ENCODE results near the gene TTPAL.
"Not testable (repeated sequence)": the region's sequence is repeated elsewhere in the genome, so short reads cannot be mapped to it uniquely, and the experiment has no call there.

TTPAL gene

GRCh38 chr20:44468044-44468782, 7.5 kb upstream of the TTPAL start:
- no peak for DNase-seq (ENCODE audit: low spot score)

DNA sequence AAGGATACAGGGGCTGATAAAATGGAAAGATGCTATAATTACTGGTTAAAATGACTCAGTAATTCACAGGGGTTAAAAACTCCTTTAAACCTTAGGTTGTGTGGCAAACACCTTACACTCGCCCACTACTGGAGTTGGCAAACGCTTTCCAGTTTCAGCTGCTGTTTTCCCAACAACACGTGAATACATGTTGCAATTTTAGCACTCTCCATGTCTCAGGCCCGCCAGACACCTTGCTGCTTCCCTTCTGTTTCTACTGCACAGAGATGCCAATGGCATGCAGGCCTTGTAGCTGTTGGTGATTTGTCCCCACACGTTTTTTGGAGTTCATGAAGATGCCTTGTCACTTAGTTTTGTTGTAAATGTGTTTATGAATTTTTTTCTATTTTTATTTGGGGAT, 5.3 kb upstream of the TTPAL start:
- no peak for DNase-seq (ENCODE audit: low spot score)

GRCh38 chr20:44471481-44471882, 4.2 kb upstream of the TTPAL start:
- DNase-seq (ENCODE audit: low spot score) = no peak

DNA sequence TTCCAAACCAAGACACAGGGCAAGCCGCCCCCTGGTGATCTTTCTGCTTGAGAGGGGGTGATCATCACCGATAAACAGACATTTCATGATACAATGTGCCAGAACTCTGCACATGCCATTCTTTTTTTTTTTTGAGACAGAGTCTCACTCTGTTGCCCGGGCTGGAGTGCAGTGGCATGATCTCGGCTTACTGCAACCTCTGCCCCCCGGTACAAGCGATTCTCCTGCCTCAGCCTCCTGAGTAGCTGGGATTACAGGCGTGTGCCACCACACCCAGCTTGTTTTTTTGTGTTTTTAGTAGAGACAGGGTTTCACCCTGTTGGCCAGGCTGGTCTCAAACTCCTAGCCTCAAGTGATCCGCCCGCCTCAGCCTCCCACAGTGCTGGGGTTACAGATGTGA, 3.4 kb upstream of the TTPAL start:
- not testable (repeated sequence) for DNase-seq (ENCODE audit: low spot score)

- no peak for DNase-seq (ENCODE audit: low spot score)
Measured at GRCh38 chr20:44475372-44475693, 341 bp upstream of the TTPAL start.

GRCh38 chr20:44477151-44477550, 1.5 kb downstream of the TTPAL start:
- no peak for DNase-seq (ENCODE audit: low spot score)

DNA sequence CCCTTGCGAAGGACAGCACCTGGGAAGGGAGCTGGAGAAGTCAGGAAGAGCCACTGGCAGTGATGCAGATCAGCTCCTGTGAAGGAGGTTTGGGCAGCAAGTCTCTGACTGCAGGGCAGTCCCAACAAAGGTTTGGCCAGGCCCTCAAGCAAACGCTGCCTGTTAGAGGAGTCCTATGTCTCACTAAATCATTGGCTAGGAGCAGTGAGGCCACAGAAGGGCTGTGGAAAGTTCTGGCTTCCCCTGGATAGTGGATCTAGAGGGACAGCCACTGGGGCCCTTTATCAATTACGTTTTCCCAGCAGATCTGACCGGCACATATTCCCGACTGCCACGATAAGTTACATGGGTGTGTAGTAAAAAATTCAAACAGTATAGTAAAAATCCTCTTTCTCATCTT, 2.5 kb downstream of the TTPAL start:
- DNase-seq (ENCODE audit: low spot score) = no peak

DNA sequence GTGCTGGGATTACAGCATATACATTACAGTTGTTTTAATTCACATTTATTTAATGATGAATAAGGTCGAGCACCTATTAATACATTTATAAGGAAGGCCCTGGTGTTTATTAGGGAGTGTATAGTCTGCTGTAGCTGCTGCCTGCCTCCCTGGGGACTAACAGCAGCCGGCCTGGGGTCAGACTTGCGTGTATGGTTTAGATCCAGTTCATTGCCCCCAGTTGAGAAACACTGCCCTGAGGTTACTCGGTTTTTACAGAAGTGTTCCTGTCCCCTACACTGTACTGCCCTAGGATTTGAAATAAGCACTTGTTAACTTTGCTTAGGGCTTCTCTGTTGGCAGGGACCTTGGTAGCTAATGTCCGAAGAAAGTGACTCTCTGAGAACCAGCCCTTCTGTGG, 4.0 kb downstream of the TTPAL start:
- DNase-seq (ENCODE audit: low spot score) = no peak

GRCh38 chr20:44480097-44480496, 4.4 kb downstream of the TTPAL start:
- no peak for DNase-seq (ENCODE audit: low spot score)

DNA sequence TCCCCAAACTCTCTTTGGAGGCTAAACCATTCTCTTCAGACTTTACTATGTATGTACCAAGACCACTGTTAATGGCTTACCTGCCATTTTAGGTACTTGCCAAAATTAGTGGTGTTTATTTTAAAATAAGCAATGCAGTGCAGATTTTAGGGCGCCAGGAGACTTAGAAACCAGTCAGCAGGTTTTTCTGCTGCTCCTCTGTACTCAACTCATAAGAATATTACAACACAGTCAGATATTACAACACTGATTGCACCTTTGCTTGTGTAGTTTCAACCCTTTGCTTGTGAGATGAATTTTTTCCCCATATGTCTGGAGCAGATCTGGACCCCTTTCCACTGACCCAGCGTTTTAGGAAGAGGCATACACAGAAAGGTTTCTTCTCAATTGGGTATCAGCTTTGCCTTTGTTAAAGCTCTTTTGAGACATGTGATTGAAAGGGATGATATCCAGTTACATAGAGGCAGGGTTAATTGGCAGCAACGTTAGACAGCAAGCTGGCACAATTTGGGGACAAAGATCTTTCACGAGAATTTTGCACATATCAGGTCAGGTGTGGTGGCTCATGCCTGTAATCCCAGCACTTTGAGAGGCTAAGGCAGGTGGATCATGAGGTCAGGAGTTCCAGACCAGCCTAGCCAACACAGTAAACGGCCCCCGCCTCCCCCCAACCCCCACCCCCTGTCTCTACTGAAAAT, 6.2 kb downstream of the TTPAL start:
- DNase-seq (ENCODE audit: low spot score) = no peak

DNA sequence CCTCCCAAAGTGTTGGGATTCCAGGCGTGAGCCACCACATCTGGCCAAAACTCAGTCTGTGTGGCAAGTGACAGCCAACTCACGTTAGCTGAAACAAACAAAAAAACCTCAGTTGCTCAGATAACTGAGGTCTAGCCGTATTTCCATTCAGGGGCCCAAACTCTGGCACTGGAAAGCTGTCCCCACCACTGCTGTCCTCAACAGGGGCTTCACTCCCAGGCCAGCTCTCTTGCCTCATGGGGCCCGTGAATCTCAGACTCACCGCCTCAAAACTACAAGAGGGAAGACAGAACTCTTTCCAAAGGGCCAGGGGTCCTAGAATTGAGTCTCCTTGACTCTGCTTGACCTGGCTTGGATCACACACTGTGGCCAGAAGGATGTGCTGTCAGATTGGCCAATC, 7.4 kb downstream of the TTPAL start:
- DNase-seq (ENCODE audit: low spot score) = no peak

DNA sequence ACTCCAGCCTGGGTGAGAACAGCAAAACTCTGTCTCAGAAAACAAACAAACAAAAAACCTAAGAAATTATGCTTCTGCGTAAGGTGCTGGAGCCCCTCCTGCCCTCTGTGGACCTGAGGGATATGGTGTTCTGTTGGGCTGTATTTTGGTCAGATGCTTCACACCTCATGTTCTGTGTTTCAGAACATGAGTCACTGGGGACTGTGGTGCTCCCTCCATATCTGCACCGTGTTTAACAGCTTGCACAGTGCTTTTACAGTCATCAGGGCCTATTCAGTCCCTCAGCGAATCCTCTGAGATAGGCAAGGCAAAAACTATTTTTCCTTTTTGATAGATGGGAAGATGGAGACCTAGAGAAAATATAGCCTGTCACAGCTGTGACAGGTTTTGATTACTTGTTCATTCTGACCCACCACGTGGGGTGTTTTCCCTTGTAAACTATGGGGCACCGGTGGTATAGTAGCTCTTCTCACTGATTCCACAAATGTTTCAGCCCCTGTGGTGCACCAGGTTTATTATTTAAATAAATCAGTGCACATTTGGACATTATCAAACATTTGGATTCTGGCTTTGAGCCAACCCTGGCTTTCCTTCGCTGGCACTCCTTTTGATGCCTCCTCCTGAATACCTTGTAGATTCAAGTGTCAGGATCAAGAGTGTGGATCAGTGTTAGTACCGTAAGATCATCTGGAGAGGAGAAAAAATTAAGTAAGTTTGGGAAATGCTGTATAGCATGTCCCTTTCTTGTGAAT, 9.6 kb downstream of the TTPAL start:
- no peak for DNase-seq (ENCODE audit: low spot score)

DNA sequence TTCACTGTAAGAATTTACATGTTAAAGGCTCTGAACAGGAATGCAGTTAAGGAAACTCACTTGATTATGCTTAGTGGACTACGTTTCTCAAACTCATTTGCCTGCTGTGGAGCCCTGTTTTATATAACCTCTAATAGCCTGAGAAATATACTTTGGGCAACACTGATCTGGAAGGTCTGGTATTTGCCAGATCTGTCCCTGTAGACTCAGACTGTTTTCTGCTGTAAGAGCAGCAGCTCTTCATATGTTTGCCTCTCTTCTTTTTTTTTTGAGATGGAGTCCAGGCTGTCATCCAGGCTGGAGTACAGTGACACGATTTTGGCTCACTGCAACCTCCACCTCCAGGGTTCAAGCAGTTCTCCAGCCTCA, 10.1 kb downstream of the TTPAL start:
- no peak for DNase-seq (ENCODE audit: low spot score)

DNA sequence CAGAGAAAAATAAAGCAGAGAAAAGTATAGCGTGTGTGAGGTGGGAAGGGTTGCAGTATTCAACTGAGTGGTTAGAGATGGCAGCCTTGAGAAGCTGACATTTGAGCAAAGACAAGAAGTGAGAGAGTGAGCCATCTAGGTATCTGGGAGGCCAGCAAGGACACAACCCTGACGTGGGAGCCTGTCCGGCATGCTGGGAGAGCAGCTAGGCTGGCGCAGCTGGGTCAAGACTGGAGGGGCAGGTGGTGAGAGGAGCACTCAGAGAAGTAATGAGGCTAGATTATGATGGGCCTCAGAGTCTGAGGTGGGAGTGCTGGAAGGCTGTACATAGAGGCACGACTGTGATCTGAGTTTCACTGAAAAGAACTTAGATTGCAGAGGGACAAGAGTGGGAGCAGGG, 12.9 kb downstream of the TTPAL start:
- DNase-seq (ENCODE audit: low spot score) = no peak

- no peak for DNase-seq (ENCODE audit: low spot score)
Measured at GRCh38 chr20:44489223-44489622, 13.5 kb downstream of the TTPAL start.

GRCh38 chr20:44489931-44490330, 14.3 kb downstream of the TTPAL start:
- no peak for DNase-seq (ENCODE audit: low spot score)

GRCh38 chr20:44491635-44492395, 16.1 kb downstream of the TTPAL start:
- no peak for DNase-seq (ENCODE audit: low spot score)

GRCh38 chr20:44494266-44494665, 18.6 kb downstream of the TTPAL start:
- no peak for DNase-seq (ENCODE audit: low spot score)

- no peak for DNase-seq (ENCODE audit: low spot score)
Measured at GRCh38 chr20:44494681-44495080, 19.0 kb downstream of the TTPAL start.

GRCh38 chr20:44495257-44495656, 19.6 kb downstream of the TTPAL start:
- no peak for DNase-seq (ENCODE audit: low spot score)

DNA sequence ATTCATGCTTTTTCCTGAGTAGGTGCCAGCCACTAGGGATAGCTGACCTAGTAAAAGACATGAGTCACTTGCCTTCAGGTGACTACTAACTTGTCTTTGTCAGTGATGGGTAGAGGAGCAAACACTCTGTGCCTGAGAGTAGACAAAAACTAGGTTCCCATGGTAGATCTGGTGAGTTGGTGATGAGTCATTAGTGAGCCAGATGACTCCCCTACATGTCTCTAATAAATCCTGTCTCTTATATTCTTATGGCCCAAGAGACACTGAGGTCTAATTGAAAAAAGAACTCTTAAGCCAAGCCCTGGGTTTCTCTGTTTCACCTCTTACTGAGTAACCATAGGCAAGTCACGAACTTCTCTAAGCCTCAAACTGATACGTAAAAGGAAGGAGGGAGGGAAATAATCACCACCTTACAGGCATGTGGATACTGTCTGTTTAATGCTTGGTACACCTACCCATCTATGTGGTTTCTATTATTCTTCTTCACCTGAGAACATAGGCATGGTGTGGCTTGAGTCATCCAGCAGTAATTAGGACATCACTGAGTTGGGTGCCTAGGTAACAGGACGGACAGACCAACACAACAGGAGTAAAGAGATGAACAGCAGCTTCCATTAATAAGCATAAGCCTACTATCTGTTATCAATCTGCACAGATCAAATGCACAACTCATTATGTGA, 20.3 kb downstream of the TTPAL start:
- peak; percentile 37 for DNase-seq (ENCODE audit: low spot score)

- DNase-seq (ENCODE audit: low spot score) = no peak
Measured at GRCh38 chr20:44496976-44497375, 21.3 kb downstream of the TTPAL start.

Data from putamen (tissue), 1 donor.